ENCODE data around the gene LPCAT2. TPM values are rescaled to one million over a fixed set of nuclear protein-coding genes. Genes with fewer than 3 reads are reported as not detected.

LPCAT2 gene
- total and polyA plus RNA-seq, 2 of the 13 experiments (the other 11 are each of a cell fraction or from before 2014, with no cell fraction given), result 9.9 to 17.6 TPM

GRCh38 chr16:55562936-55563335 lies 54.1 kb downstream of the LPCAT2 start:
- no TSS peak for BruUV-seq (replicated peaks)
- no peak overlapping the region for H2AFZ ChIP-seq (ENCODE audit: low read length)
- intact Hi-C loops (cut with micrococcal nuclease; ENCODE audit: unreplicated experiment), result no loop called here
- H3K79me2 ChIP-seq (ENCODE audit: insufficient read depth, low read length), result no peaks in the 10 kb centered on the region
- ChIA-PET POLR2A (no interaction called here), CTCF (ENCODE audit: low intra/inter-chr PET ratio, low total read pairs) (no interaction called here)
- WGBS (ENCODE audit: low lambda C conversion rate), result 92% methylated on average over 1 of the region's 1 CpG
- H3K36me3 ChIP-seq (replicated peaks in 1 of 2; ENCODE audit: control insufficient read depth in 1 of 2, insufficient read depth in 2 of 2, low read length in 2 of 2), result peaks cover 0 to 1% of the 10 kb centered on the region in 2 experiments; a peak in 1 of 5 replicates
- no peak overlapping the region for H3K4me2 ChIP-seq (ENCODE audit: low read depth, low read length)
- DNase-seq (ENCODE audit: low spot score) (no peak), FAIRE-seq (no peak), ATAC-seq (no peak)
- H3K27me3 ChIP-seq (ENCODE audit: control insufficient read depth in 1 of 2, insufficient read depth in 2 of 2, low read length in 2 of 2), result no peaks in the 10 kb centered on the region
- no peak overlapping the region for H3K9ac ChIP-seq (ENCODE audit: insufficient read depth, low read depth, low read length)
- TF ChIP-seq ZNF256 (CRISPR knock-in tag; conservative IDR thresholded peaks at IDR 0.05) (no peak), PRDM4 (CRISPR knock-in tag; IDR thresholded peaks at IDR 0.05; ENCODE audit: borderline replicate concordance) (no peak), GATAD1 (CRISPR knock-in tag; IDR thresholded peaks at IDR 0.05) (no peak), CREB3 (CRISPR knock-in tag; IDR thresholded peaks at IDR 0.05) (no peak), ZNF121 (CRISPR knock-in tag; IDR thresholded peaks at IDR 0.05) (no peak), ZNF605 (CRISPR knock-in tag; IDR thresholded peaks at IDR 0.05) (no peak), ARNT (IDR thresholded peaks at IDR 0.05) (no peak), ZNF773 (CRISPR knock-in tag; IDR thresholded peaks at IDR 0.05; ENCODE audit: borderline replicate concordance) (no peak), GPBP1L1 (CRISPR knock-in tag; IDR thresholded peaks at IDR 0.05) (no peak), ATRX (CRISPR knock-in tag; IDR thresholded peaks at IDR 0.05; ENCODE audit: borderline replicate concordance) (no peak), SUZ12 (IDR thresholded peaks at IDR 0.05; ENCODE audit: low read depth, low read length) (no peak), MAF1 (CRISPR knock-in tag; IDR thresholded peaks at IDR 0.05; ENCODE audit: borderline replicate concordance) (no peak), POGZ (CRISPR knock-in tag; IDR thresholded peaks at IDR 0.05) (no peak), ZNF790 (CRISPR knock-in tag; IDR thresholded peaks at IDR 0.05; ENCODE audit: borderline replicate concordance) (no peak), FOXC1 (CRISPR knock-in tag; IDR thresholded peaks at IDR 0.05; ENCODE audit: borderline replicate concordance) (no peak), ZNF549 (CRISPR knock-in tag; IDR thresholded peaks at IDR 0.05) (no peak), GATA4 (IDR thresholded peaks at IDR 0.05; ENCODE audit: borderline replicate concordance, low read depth) (no peak), E2F1 (CRISPR knock-in tag; IDR thresholded peaks at IDR 0.05) (no peak)
- no peak overlapping the region for H3K27ac ChIP-seq (ENCODE audit: extremely low read length, insufficient read depth, low read length)
- no peaks in the 10 kb centered on the region for H4K20me1 ChIP-seq (ENCODE audit: insufficient read depth, low read length)
- H3K9me3 ChIP-seq (ENCODE audit: low read length), result no peaks in the 10 kb centered on the region
- in situ Hi-C loops (cut with HindIII; ENCODE audit: extremely low pct_ligation_motif_present, low pct_unique_long_range_greater_than_20kb), result no loop called here
- H3K4me3 ChIP-seq (replicated peaks in 1 of 3; ENCODE audit: insufficient read depth in 1 of 3, low read depth in 2 of 3, low read length in 3 of 3), result no peak overlapping the region
- no peaks in the 10 kb centered on the region for H3K4me1 ChIP-seq (ENCODE audit: insufficient read depth, low read length)

Data from HepG2 (cell line).